A204.1 (cell line): ENCODE measurements around the gene MED10.

ENCODE experiments used
- FAIRE-seq: peaks from 2 replicates; lab custom pipeline; 2012; peaks lifted over from hg19 to GRCh38; lab: Jason Lieb, UNC

The MED10 gene

GRCh38 chr5:6348476-6349000 is 29.8 kb downstream of the MED10 start:
- no peak for FAIRE-seq

DNA sequence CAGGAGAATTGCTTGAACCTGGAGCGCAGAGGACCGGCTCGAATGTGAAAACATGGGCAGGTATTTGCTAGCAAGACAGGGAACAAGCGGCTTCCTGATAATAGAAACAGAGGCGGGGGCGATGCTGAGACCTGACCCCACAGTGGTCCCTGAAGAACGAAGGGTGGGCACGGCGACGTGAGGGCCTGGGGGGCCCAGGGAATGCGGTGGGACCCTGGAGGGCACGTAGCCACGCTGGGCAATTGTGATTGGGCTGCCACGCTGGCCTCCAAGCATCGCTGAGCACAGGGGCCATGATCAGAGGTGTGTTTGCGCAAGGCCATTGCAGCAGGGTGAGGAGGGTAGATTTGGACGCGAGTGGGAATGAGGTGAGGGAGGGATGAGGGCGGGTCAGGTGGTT is 30.7 kb downstream of the MED10 start:
- no peak for FAIRE-seq

DNA sequence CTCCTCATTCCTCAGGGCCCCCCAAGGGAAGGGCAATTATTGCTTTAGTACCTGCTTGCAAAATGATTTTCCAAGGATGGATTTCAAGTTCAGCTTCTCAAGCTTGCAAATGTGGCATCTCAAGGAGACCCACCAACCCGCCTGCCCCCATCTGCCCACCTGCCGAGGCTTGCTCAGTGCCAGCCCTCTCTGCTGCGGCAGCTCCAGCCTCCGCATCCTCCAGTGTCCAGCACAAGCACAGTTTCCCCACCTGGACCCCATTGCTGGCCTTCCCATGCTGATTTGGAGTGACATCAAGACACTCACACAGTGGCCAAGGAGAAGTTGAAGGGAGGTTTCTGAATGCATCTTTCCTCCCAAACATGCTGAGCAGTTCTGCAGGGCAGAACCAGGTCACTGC is 31.2 kb downstream of the MED10 start:
- no peak for FAIRE-seq

- no peak for FAIRE-seq
These were observed 33.8 kb downstream of the MED10 start for GRCh38 chr5:6344593-6344989.

- FAIRE-seq, result no peak
These were observed 34.3 kb downstream of the MED10 start for GRCh38 chr5:6343951-6344592.

DNA sequence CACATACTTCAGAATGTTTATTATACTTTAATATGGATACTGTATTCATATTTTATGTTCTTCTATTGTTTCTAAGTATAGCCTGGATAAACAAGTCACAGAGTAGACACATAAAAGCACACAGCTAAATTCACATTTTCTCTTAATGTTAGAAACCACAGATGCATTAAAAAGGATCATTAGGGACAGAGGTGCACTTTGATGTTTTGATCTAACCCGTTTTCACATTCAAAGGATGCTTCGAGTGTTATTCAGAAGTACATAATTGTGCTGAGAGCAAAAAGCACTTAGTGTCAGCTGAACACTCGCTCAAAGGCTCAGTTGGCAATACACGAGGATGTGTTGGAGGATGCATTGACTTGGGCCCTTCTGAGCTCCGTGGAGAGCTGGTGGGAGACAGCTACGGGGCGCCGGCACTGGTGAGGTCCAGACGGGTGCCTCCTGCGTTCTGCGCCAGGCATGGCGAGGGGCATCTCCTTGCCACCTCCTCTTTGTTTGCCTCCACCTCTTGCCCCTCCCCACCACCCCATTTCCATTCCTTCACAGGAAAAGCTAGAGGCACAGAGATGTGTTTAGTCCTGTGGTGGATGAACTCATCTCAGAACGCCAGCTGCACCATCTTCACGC is 35.5 kb downstream of the MED10 start:
- no peak for FAIRE-seq

- FAIRE-seq, result no peak
These were observed 38.2 kb downstream of the MED10 start for GRCh38 chr5:6340100-6340499.

DNA sequence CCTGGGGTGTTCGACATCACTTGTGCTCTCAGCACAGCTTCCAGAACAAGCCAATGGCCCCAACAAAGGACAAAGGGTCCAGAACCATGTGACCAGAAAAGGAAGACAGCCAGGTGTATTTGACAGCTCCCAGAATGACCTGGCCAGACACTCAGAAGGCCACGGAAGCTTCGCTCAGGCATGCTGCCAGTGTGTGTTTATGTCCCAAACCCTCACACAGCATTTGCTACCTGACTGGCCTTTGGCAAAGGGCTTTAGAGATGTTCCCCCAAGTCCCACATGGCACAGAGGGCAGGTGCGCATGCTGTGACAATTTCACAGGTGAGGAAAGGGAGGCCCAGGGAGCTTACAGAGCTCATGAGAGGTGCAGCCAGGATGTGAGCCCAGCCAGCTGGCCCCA is 39.5 kb downstream of the MED10 start:
- FAIRE-seq, result no peak

GRCh38 chr5:6338135-6338534 is 40.2 kb downstream of the MED10 start:
- FAIRE-seq, result no peak

DNA sequence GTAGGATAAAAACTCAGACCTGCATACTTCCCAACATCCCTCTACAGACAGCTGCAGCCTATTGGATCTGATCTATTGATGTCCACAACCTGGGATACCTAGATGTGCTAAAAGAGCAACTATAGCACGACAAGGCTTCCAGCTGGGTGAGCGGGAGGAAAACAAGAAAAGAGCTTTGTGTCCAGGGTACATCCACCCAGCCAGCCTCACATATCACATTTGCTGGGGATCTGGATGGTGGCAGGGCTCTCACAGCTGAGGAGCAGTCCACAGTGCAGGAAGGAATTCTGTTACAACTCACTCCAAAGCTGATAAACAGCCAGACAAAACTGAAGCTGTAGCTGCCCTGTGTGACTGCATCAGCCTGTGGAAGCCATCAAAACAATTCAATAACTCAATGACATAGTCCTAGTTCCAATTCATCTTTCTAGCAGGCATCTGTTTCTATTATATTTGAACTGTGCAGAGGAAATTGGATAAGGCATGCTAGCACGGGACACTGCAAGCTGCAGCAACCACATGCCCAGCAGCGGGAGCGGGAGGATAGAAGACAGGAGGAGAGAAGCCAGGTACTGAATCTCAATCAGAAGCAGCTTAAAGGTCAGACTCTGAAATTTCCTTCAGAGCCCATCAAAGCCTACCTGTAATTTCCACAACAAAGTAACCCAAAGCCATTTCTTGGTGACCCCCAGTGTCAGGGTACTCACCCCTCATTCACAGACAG is 45.0 kb downstream of the MED10 start:
- FAIRE-seq, result no peak

GRCh38 chr5:6328173-6328572 is 50.2 kb downstream of the MED10 start:
- FAIRE-seq, result no peak

DNA sequence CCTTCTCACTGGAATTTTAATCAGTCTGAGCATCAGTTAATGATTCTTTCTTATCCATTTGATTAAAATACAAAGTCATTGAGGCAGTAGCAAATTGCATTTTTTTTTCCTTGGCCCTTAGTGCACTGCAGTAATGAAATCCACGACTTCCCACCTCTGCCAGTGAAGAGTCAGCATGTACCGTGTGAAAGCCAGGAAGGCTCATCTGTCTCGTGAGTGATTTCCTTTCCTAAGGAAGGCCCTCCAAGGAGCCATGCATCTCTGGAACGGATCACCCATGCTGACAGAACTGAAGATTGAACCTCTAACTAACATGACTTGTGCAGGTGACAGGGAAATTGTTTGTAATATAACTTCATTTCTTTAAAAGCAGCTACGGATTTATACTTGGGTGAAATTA is 51.6 kb downstream of the MED10 start:
- no peak for FAIRE-seq

DNA sequence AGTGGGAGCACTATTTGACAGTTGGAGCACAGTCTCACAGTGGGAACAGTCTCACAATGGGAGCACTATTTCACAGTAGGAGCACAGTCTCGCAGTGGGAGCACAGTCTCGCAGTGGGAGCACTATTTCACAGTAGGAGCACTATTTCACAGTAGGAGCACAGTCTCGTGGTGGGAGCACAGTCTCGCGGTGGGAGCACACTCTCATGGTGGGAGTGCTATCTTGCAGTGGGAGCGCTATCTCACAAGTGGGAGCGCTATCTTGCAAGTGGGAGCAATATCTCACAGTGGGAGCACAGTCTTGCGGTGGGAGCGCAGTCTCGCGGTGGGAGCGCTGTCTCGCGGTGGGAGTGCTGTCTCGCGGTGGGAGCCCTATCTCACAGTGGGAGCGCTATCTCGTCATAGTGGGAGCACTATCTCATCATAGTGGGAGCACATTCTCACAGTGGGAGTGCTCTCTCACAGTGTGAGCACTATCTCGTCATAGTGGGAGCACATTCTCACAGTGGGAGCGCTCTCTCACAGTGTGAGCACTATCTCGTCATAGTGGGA is 56.1 kb downstream of the MED10 start:
- no peak for FAIRE-seq
